ENCODE results near the gene GZMA.
"Not testable (repeated sequence)": the region's sequence is repeated elsewhere in the genome, so short reads cannot be mapped to it uniquely, and the experiment has no call there.

Gene GZMA

GRCh38 chr5:55102348-55102747 is at the start of gene GZMA:
Gene GZMA, plus strand, starts transcription at chr5:55102646. Its CDS starts 37 bp downstream, at chr5:55102683.
- DNase-seq: peak; percentile 17

- DNase-seq: no peak
Observed at GRCh38 chr5:55055183-55055582, 47.3 kb upstream of the GZMA start.

GRCh38 chr5:55062039-55062779 is 40.2 kb upstream of the GZMA start:
- DNase-seq: peak; percentile 47

GRCh38 chr5:55063220-55063863 is 39.1 kb upstream of the GZMA start:
- DNase-seq: no peak

- no peak for DNase-seq
Observed at GRCh38 chr5:55063899-55064298, 38.5 kb upstream of the GZMA start.

GRCh38 chr5:55064523-55064922 is 37.9 kb upstream of the GZMA start:
- DNase-seq: no peak

- DNase-seq: no peak
Observed at GRCh38 chr5:55066277-55066676, 36.2 kb upstream of the GZMA start.

- no peak for DNase-seq
Observed at GRCh38 chr5:55070968-55071367, 31.5 kb upstream of the GZMA start.

- DNase-seq: no peak
Observed at GRCh38 chr5:55071413-55071812, 31.0 kb upstream of the GZMA start.

GRCh38 chr5:55072666-55073065 is 29.8 kb upstream of the GZMA start:
- DNase-seq: no peak

- DNase-seq: no peak
Observed at GRCh38 chr5:55073211-55073610, 29.2 kb upstream of the GZMA start.

GRCh38 chr5:55081541-55081940 is 20.9 kb upstream of the GZMA start:
- no peak for DNase-seq

- not testable (repeated sequence) for DNase-seq
Observed at GRCh38 chr5:55089301-55089700, 13.1 kb upstream of the GZMA start.

GRCh38 chr5:55091011-55091410 is 11.4 kb upstream of the GZMA start:
- not testable (repeated sequence) for DNase-seq

GRCh38 chr5:55096182-55096581 is 6.3 kb upstream of the GZMA start:
- no peak for DNase-seq

GRCh38 chr5:55096861-55097260 is 5.6 kb upstream of the GZMA start:
- peak; percentile 10 for DNase-seq

GRCh38 chr5:55101148-55101547 is 1.3 kb upstream of the GZMA start:
- DNase-seq: not testable (repeated sequence)

- DNase-seq: no peak
Observed at GRCh38 chr5:55101556-55102276, 730 bp upstream of the GZMA start.

- no peak for DNase-seq
Observed at GRCh38 chr5:55104036-55104772, 1.8 kb downstream of the GZMA start.

GRCh38 chr5:55104946-55105701 is 2.7 kb downstream of the GZMA start:
- DNase-seq: no peak

GRCh38 chr5:55105976-55106375 is 3.5 kb downstream of the GZMA start:
- not testable (repeated sequence) for DNase-seq

GRCh38 chr5:55108661-55109060 is 6.2 kb downstream of the GZMA start:
- no peak for DNase-seq

Data from stimulated activated CD4-positive, alpha-beta T cell treated with anti-CD3 and anti-CD28 coated beads, Interleukin-4, amount 100 ng/mL, for 24 hours (primary cell).